Nephron progenitor cell (in vitro differentiated cells): ENCODE measurements around the gene PIK3C2A.
A peak's percentile ranks its signal among the peaks of the same experiment; 100 is the strongest.

Experiments
- DNase-seq: peaks from one replicate; pipeline ENCODE4 v3.0.0; 2021
- H3K27ac Mint-ChIP-seq: 2 replicates; pipeline ENCODE4 v1.8.0; 2021; ENCODE audit warnings: mild to moderate bottlenecking, moderate library complexity, mixed read lengths
- H3K27me3 Mint-ChIP-seq: 2 replicates; pipeline ENCODE4 v1.8.0; 2021; ENCODE audit warnings: mild to moderate bottlenecking, low read depth, mixed read lengths; ENCODE audit not compliant: poor library complexity
- H3K36me3 Mint-ChIP-seq: 2 replicates; pipeline ENCODE4 v1.8.0; 2021; ENCODE audit warnings: low read depth, mixed read lengths
- H3K4me1 Mint-ChIP-seq: 2 replicates; pipeline ENCODE4 v1.8.0; 2021; ENCODE audit warnings: mixed read lengths
- H3K4me3 Mint-ChIP-seq: 2 replicates; pipeline ENCODE4 v1.8.0; 2021; ENCODE audit warnings: mild to moderate bottlenecking, moderate library complexity, mixed read lengths
- H3K9me3 Mint-ChIP-seq: 2 replicates; pipeline ENCODE4 v1.8.0; 2021; ENCODE audit warnings: mild to moderate bottlenecking, moderate library complexity, mixed read lengths
- TF ChIP-seq, protein P1 (sequence below): fragments of 200-600 bp; sonication (generic); IDR thresholded peaks from 2 replicates; pipeline ENCODE4 v1.5.0; 2021; ENCODE audit warnings: antibody characterized with exemption

Gene PIK3C2A

GRCh38 chr11:17206463-17206862, 1.3 kb downstream of the PIK3C2A start:
- H3K27ac Mint-ChIP-seq: peak overlapping the region; percentile 98

DNA sequence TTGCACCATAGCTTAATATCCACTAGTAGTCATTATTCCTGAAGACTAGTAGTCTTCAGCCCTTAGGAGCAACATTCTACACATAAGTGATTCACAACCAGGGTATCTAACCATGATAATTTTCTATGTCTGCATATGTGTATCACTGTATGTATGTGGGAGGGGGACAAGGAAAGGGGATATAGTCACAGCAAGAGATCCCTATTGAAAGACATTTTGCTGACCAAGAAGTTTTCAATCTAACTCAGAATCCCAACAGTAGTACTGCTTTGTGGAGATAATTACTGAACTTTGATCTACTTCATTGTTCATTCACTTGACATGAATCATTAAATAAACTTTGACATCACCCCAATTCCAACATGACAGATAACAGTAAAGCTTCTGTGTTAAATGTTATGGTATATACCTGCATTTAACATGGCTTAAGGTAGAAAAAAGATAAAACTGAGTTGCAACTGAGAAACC, 10.3 kb downstream of the PIK3C2A start:
- no peak overlapping the region for H3K27ac Mint-ChIP-seq
- peaks cover 74% of the 10 kb centered on the region for H3K36me3 Mint-ChIP-seq
- peaks cover 12% of the 10 kb centered on the region for H3K4me1 Mint-ChIP-seq
- peaks cover 23% of the 10 kb centered on the region for H3K9me3 Mint-ChIP-seq
- H3K4me3 Mint-ChIP-seq: no peak overlapping the region
- no peak for DNase-seq
- TF ChIP-seq, protein P1, sequence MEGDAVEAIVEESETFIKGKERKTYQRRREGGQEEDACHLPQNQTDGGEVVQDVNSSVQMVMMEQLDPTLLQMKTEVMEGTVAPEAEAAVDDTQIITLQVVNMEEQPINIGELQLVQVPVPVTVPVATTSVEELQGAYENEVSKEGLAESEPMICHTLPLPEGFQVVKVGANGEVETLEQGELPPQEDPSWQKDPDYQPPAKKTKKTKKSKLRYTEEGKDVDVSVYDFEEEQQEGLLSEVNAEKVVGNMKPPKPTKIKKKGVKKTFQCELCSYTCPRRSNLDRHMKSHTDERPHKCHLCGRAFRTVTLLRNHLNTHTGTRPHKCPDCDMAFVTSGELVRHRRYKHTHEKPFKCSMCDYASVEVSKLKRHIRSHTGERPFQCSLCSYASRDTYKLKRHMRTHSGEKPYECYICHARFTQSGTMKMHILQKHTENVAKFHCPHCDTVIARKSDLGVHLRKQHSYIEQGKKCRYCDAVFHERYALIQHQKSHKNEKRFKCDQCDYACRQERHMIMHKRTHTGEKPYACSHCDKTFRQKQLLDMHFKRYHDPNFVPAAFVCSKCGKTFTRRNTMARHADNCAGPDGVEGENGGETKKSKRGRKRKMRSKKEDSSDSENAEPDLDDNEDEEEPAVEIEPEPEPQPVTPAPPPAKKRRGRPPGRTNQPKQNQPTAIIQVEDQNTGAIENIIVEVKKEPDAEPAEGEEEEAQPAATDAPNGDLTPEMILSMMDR: no peak
- H3K27me3 Mint-ChIP-seq: no peaks in the 10 kb centered on the region

More at GRCh38 chr11:17206463-17206862, 1.3 kb downstream of the PIK3C2A start:
- DNase-seq: no peak
- TF ChIP-seq, protein P1: no peak
- H3K9me3 Mint-ChIP-seq: no peaks in the 10 kb centered on the region
- peak overlapping the region; percentile 96 for H3K4me3 Mint-ChIP-seq
- peaks cover 20% of the 10 kb centered on the region for H3K36me3 Mint-ChIP-seq
- H3K27me3 Mint-ChIP-seq: no peaks in the 10 kb centered on the region
- H3K4me1 Mint-ChIP-seq: peaks cover 39% of the 10 kb centered on the region

DNA sequence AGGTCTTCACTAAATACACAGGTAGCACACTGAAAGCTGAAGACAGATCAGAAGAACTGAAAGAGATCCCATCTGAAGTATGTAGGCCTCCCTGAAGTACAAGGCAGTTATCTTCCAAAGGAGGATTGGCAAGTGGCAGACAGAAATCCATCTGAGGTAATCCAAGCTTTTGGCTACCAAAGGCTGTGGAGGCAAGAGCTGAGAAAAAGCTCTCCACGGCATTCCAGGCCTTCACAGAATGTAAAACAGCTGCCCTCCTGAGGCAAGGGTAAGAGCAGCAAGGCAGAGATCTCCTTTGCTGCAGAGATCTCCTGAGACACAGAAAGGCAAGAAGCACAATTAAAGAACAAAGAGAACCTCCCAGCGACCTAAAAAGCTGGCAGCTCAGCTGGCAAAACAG, 19.1 kb downstream of the PIK3C2A start:
- TF ChIP-seq, protein P1: no peak
- peaks cover 3% of the 10 kb centered on the region for H3K9me3 Mint-ChIP-seq
- peaks cover 10% of the 10 kb centered on the region for H3K4me1 Mint-ChIP-seq
- DNase-seq: no peak
- H3K36me3 Mint-ChIP-seq: peaks cover 48% of the 10 kb centered on the region
- no peak overlapping the region for H3K4me3 Mint-ChIP-seq
- H3K27me3 Mint-ChIP-seq: no peaks in the 10 kb centered on the region
- peak overlapping the region; percentile 69 for H3K27ac Mint-ChIP-seq

- TF ChIP-seq, protein P1: no peak
- Mint-ChIP-seq H3K27ac (no peak overlapping the region), H3K36me3 (peaks cover 37% of the 10 kb centered on the region), H3K4me1 (peaks cover 10% of the 10 kb centered on the region), H3K9me3 (no peaks in the 10 kb centered on the region), H3K4me3 (no peak overlapping the region), H3K27me3 (no peaks in the 10 kb centered on the region)
- DNase-seq: no peak
Observed at GRCh38 chr11:17186932-17187692, 20.7 kb downstream of the PIK3C2A start.

- H3K4me1 Mint-ChIP-seq: peaks cover 10% of the 10 kb centered on the region
- DNase-seq: no peak
- H3K27me3 Mint-ChIP-seq: no peaks in the 10 kb centered on the region
- H3K9me3 Mint-ChIP-seq: no peaks in the 10 kb centered on the region
- no peak overlapping the region for H3K4me3 Mint-ChIP-seq
- TF ChIP-seq, protein P1: no peak
- peaks cover 36% of the 10 kb centered on the region for H3K36me3 Mint-ChIP-seq
- no peak overlapping the region for H3K27ac Mint-ChIP-seq
Observed at GRCh38 chr11:17185938-17186337, 21.8 kb downstream of the PIK3C2A start.
